C1 segment of cervical spinal cord (tissue), 14 donors: ENCODE measurements around the gene RASGRF1.

ENCODE experiments used
- DNase-seq, 14 donors: peaks; one replicate each; lab custom pipeline; 2025; lab: John Stamatoyannopoulos, UW

Gene RASGRF1

DNA sequence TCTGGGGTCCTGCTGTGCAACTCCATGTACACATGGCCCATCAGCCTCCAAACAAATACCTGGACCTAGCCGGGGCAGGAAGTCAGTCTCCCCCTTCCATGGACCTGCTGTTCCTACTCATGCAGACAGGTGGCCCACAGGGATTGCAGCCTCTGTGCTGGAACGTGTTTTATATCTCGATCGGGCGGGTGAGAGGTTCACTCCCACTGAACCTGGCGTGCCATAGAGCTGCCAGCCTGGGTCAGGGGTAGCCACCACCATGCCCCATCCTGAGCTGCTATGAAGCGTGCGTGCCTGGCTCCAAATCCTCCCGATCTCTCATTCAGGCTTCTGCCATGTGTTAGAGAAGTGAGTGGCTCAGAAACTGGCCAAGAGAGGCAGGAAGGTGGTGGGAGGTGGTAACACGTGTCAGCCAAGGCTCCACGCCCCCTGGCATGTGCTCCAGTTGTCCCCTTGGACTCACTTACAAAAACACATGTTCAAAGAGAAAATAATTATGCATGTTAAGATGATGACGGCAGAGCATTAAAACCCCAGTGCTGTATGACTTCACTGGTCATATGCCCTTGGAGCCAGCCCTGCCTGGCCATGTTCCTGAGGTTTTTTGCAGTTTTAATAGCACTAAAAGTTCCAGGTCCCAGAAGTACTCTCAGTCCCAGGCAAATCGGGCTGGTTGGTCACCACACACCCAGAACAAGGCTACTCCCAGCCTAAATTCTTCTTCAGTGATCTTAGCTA is 176.4 kb downstream of the RASGRF1 start:
- DNase-seq, result peak in 3 of 14 donors; percentile 17 to 24 (median 19)

DNA sequence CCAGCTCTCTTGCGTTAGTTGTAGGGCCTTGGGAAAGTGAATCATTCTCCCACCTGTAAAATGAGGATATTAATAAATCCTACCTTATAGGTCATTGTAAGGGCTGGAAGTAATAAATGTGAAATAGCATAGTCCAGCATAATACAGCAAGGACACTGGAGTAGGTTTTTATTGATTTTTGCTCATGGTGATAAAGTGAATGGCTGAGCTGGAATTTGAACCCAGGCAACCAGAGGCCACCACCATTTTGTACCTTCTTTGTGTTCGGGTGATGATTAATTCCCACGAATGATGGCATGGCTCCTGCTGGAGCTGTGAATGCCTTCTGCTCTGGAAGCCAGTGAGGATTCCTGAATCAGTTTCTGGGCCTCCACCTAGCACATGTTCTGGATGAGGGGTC is 177.6 kb downstream of the RASGRF1 start:
- DNase-seq, result no peak

DNA sequence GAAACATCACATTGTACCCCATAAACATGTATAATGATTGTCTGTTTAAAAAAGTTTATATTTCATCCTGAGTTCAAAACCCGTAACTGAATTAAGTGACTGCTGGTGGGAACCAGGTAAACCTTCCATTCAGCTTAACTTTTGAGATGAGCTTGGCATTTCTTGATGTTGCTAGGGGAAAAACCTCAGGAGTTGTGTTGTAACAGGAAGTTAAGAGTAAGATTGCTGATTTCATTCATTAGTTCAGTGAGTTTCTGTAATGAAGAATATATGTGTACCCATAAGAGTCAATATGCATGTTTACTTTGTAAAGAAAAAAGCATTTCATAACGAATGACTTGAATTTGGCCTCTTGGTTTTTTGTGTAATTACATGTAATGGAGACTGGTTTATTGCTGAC is 178.3 kb downstream of the RASGRF1 start:
- no peak for DNase-seq

DNA sequence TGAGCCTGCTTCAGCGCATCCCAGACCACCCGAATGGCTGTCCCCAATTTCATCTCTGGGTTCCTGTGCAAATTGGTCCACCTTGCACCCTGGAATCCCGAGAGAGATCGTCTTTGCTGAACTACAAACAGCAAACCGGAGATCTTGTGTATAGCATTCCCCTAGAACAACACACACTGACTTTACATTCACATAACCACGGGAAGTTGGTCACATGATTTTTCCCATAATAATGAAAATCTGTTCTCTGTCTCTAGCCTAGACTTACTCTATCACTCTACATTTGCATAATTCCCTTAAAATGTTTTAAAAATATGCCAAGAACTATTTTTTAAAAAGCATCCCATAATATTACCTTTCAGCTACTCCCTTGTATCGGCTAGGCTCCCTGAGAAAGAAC is 180.3 kb downstream of the RASGRF1 start:
- no peak for DNase-seq
